A673 (cell line): ENCODE data around the gene PCBP3. TPM values are rescaled to one million over a fixed set of nuclear protein-coding genes. Genes with fewer than 3 reads are reported as not detected.

Experiments
- BruUV-seq: library from RNA; stranded (reverse); fragments of 400-500 nt; replicated peaks from 2 replicates; lab custom pipeline; 2021; lab: Mats Ljungman, UMichigan
- CTCF ChIA-PET: fragments of 300-600 bp; sonication (Branson Sonifier 250); formaldehyde crosslinking; loops from one replicate; lab custom pipeline; 2022; ENCODE audit warnings: antibody characterized with exemption; lab: Charles Lee
- POLR2A ChIA-PET: fragments of 300-600 bp; sonication (Branson Sonifier 250); formaldehyde crosslinking; loops from one replicate; lab custom pipeline; 2022; ENCODE audit warnings: antibody characterized with exemption; ENCODE audit not compliant: low non-redundant PET; lab: Charles Lee
- DNase-seq: peaks from one replicate; pipeline ENCODE4 v3.0.0-alpha.2; 2015; ENCODE audit warnings: low spot score
- H3K27ac ChIP-seq: fragments of 200-600 bp; sonication (generic); 2 replicates; pipeline ENCODE4 v1.5.1; 2016; ENCODE audit warnings: mixed run types, low read depth, mild to moderate bottlenecking, mixed read lengths, antibody characterized with exemption, low read length; ENCODE audit not compliant: poor library complexity, severe bottlenecking
- H3K27me3 ChIP-seq: fragments of 200-600 bp; sonication (generic); replicated peaks from 2 replicates; pipeline ENCODE4 v1.6.1; 2017; ENCODE audit warnings: mixed run types, low read depth, mild to moderate bottlenecking, mixed read lengths, antibody characterized with exemption, low read length; ENCODE audit not compliant: insufficient read depth, poor library complexity
- H3K36me3 ChIP-seq: fragments of 200-600 bp; sonication (generic); 2 replicates; pipeline ENCODE4 v1.6.1; 2016; ENCODE audit warnings: mixed run types, mild to moderate bottlenecking, mixed read lengths, antibody characterized with exemption, low read length; ENCODE audit not compliant: insufficient read depth, poor library complexity, severe bottlenecking
- H3K4me1 ChIP-seq: fragments of 200-600 bp; sonication (generic); 2 replicates; pipeline ENCODE4 v1.6.1; 2017; ENCODE audit warnings: mixed run types, mild to moderate bottlenecking, mixed read lengths, antibody characterized with exemption, low read length; ENCODE audit not compliant: insufficient read depth, poor library complexity, severe bottlenecking
- H3K4me3 ChIP-seq: fragments of 200-600 bp; sonication (generic); 2 replicates; pipeline ENCODE4 v1.5.1; 2016; ENCODE audit warnings: low read depth, mixed run types, mild to moderate bottlenecking, mixed read lengths, low read length; ENCODE audit not compliant: poor library complexity, severe bottlenecking
- H3K9me3 ChIP-seq: fragments of 200-600 bp; sonication (generic); 2 replicates; pipeline ENCODE4 v1.6.1; 2016; ENCODE audit warnings: mixed run types, low read depth, mild to moderate bottlenecking, mixed read lengths, antibody characterized with exemption, low read length; ENCODE audit not compliant: poor library complexity, severe bottlenecking
- CTCF ChIP-seq: fragments of 300-800, 200-600 bp; sonication (generic); conservative IDR thresholded peaks from 2 replicates; pipeline ENCODE4 v1.5.1; 2017; ENCODE audit warnings: low read depth, mild to moderate bottlenecking, antibody characterized with exemption, low read length, moderate library complexity, mixed read lengths
- EZH2 ChIP-seq: fragments of 200-600 bp; sonication (generic); IDR thresholded peaks from 2 replicates; pipeline ENCODE4 v1.6.1; 2017; ENCODE audit warnings: borderline replicate concordance, low read depth, mild to moderate bottlenecking, mixed read lengths, antibody characterized with exemption, low read length; ENCODE audit not compliant: poor library complexity, severe bottlenecking
- intact Hi-C: fragments of 100-400 bp; cut with micrococcal nuclease; formaldehyde crosslinking; loops from one replicate; pipeline ENCODE4 v1.10.0; 2022; ENCODE audit not compliant: unreplicated experiment
- total RNA-seq: library from RNA; stranded (reverse); gene quantifications from 2 replicates; pipeline ENCODE4 v1.2.3, GENCODE V29; 2021

The PCBP3 gene
- total RNA-seq, 1 experiment from 2014 or later: 25.6 TPM

GRCh38 chr21:45914321-45914845 lies 270.9 kb downstream of the PCBP3 start:
- no peaks in the 10 kb centered on the region for H3K9me3 ChIP-seq
- POLR2A ChIA-PET: no interaction called here
- TF ChIP-seq CTCF: no peak
- TF ChIP-seq EZH2: no peak
- peaks cover 26% of the 10 kb centered on the region for H3K4me1 ChIP-seq
- H3K27me3 ChIP-seq: no peaks in the 10 kb centered on the region
- no TSS peak for BruUV-seq
- no peaks in the 10 kb centered on the region for H3K36me3 ChIP-seq
- no peak overlapping the region for H3K4me3 ChIP-seq
- intact Hi-C loops: no loop called here
- DNase-seq: no peak
- CTCF ChIA-PET: no interaction called here
- no peak overlapping the region for H3K27ac ChIP-seq

DNA sequence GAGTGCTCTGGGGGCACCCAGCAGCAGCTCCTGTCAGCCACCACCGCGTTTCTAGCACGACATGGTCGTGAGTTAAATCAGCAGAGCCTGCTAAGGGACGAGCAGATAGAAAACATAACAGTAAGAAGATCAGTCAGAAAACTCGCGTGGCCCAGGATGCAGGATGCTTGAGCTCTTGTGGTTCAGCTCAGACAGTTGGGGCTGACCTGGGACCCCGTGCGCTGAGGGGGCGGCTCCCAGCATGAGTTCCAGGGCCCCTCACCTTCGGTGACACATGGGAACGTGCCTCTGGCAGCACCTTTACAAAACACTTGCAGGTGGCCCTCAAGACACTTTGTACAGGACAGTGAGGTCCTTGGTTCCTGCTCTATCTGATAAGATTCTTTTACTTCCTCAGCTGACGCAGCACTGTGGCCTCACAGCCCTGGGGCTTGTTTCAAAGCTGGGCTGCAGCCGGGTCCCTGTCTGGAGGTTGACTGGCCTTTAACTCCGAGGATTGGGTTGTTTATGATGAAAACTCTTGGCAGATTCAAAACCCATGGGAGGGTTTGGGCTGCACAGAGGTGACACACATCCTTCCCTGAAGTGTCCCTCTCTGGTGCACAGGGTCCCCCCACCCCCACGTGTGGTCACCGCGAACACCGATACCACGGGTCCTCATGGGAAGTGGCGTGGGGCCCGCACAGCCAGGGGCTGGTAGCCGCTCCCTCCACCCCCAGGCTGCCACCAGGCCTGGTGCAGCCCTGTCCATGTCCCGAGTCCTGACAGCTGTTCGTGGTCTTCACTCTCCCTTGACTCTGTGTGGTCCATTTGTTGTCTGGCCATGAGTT lies 272.7 kb downstream of the PCBP3 start:
- no peak overlapping the region for H3K4me3 ChIP-seq
- intact Hi-C loops: no loop called here
- H3K9me3 ChIP-seq: no peaks in the 10 kb centered on the region
- no peak overlapping the region for H3K27ac ChIP-seq
- DNase-seq: no peak
- ChIA-PET POLR2A (no interaction called here), CTCF (no interaction called here)
- BruUV-seq: no TSS peak
- H3K27me3 ChIP-seq: no peaks in the 10 kb centered on the region
- H3K4me1 ChIP-seq: peaks cover 22% of the 10 kb centered on the region
- H3K36me3 ChIP-seq: no peaks in the 10 kb centered on the region
- TF ChIP-seq CTCF: no peak
- TF ChIP-seq EZH2: no peak

- no peak for TF ChIP-seq CTCF
- TF ChIP-seq EZH2: no peak
- peaks cover 19% of the 10 kb centered on the region for H3K4me1 ChIP-seq
- intact Hi-C loops: no loop called here
- H3K9me3 ChIP-seq: no peaks in the 10 kb centered on the region
- no peaks in the 10 kb centered on the region for H3K36me3 ChIP-seq
- CTCF ChIA-PET: no interaction called here
- H3K4me3 ChIP-seq: no peak overlapping the region
- no peak for DNase-seq
- H3K27me3 ChIP-seq: no peaks in the 10 kb centered on the region
- no TSS peak for BruUV-seq
- POLR2A ChIA-PET: no interaction called here
- H3K27ac ChIP-seq: no peak overlapping the region
These were observed 273.7 kb downstream of the PCBP3 start for GRCh38 chr21:45917241-45917640.
